ENCODE results near the gene ARHGAP6. TPM values are rescaled to one million over a fixed set of nuclear protein-coding genes. Genes with fewer than 3 reads are reported as not detected.

ARHGAP6 gene
- total RNA-seq, 6 donors from 2014 or later, result 14.4 to 40.9 (median 18.0) TPM

DNA sequence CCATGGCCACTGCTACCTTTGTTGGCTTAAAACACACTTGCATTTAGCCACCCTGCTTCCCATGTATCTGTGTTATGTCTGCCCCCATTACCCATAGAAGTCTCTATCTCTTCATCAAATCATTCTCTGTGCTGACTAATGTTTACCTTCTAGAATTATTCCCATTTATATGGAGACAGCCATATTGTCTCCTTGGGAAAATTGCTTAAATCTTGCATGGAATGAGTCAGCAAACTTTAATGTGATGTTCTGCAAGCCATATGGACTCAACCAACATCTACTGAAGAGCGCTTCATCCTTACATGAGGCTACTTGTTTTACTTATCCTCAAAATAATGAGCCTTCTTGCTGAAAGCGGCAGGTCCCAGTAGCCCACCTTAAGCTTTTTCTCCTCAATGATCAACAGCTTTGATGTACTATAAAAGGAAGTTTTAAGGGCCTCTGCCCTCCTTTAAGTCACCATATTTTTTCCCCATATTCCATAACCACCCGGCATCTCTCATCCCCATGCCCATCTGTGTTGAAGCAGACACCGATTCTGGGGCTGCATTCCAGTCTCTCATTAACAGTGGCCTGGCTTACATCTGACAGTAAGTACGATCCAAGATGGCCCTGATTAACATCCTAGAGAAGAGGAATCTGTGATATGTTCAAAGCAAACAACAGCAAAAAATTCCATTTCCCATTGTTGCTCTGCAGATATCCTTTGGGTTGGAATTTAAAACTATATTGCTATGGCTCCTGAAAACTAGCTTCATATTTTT lies 130.4 kb downstream of the ARHGAP6 start:
- no peak for DNase-seq
- no peaks in the 10 kb centered on the region for H3K4me1 ChIP-seq
- H3K9me3 ChIP-seq, result no peaks in the 10 kb centered on the region
- no peak overlapping the region for H3K4me3 ChIP-seq
- ATAC-seq (ENCODE audit: low FRiP score in 2 of 2), result no peak
- TF ChIP-seq, protein P1, sequence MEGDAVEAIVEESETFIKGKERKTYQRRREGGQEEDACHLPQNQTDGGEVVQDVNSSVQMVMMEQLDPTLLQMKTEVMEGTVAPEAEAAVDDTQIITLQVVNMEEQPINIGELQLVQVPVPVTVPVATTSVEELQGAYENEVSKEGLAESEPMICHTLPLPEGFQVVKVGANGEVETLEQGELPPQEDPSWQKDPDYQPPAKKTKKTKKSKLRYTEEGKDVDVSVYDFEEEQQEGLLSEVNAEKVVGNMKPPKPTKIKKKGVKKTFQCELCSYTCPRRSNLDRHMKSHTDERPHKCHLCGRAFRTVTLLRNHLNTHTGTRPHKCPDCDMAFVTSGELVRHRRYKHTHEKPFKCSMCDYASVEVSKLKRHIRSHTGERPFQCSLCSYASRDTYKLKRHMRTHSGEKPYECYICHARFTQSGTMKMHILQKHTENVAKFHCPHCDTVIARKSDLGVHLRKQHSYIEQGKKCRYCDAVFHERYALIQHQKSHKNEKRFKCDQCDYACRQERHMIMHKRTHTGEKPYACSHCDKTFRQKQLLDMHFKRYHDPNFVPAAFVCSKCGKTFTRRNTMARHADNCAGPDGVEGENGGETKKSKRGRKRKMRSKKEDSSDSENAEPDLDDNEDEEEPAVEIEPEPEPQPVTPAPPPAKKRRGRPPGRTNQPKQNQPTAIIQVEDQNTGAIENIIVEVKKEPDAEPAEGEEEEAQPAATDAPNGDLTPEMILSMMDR (IDR thresholded peaks at IDR 0.05), result no peak
- TF ChIP-seq EP300 (IDR thresholded peaks at IDR 0.05), result no peak
- TF ChIP-seq POLR2A (IDR thresholded peaks at IDR 0.05), result no peak
- no peak for TF ChIP-seq POLR2AphosphoS5 (IDR thresholded peaks at IDR 0.05)
- H3K27me3 ChIP-seq, result no peaks in the 10 kb centered on the region
- H3K27ac ChIP-seq, result no peak overlapping the region
- no peaks in the 10 kb centered on the region for H3K36me3 ChIP-seq
- WGBS, 2 donors, result 76 to 86% methylated on average over 5 of the region's 5 CpGs

DNA sequence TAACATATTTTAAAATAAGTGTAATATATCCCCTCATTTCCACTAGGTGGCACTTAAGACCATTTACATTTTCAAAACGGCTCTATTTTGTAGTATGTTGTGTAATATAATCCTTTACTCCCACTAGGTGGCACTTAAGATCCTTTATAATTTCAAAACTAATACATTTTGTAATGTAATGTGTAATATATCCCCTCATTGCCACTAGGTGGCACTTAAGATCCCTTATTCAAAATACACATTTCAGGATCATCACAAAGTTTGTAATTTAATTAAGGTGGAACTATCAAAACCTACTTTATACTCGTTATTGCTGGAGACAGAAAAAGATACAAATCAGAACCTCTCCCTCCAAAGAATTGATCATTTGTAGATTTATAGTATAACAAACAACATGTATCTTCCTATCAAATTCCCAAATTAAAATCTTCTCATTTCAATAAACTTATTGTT lies 132.5 kb downstream of the ARHGAP6 start:
- H3K36me3 ChIP-seq, result no peaks in the 10 kb centered on the region
- H3K9me3 ChIP-seq, result no peaks in the 10 kb centered on the region
- no peak overlapping the region for H3K4me3 ChIP-seq
- TF ChIP-seq POLR2AphosphoS5 (IDR thresholded peaks at IDR 0.05), result no peak
- TF ChIP-seq, protein P1 (IDR thresholded peaks at IDR 0.05), result peak; percentile 69 to 95 (median 88)
- no peak overlapping the region for H3K27ac ChIP-seq
- no peak for DNase-seq
- no peaks in the 10 kb centered on the region for H3K4me1 ChIP-seq
- WGBS, 2 donors, result 0 to 3% methylated on average over 2 of the region's 2 CpGs
- no peaks in the 10 kb centered on the region for H3K27me3 ChIP-seq
- peak; percentile 86 to 92 for ATAC-seq (ENCODE audit: low FRiP score in 2 of 2)

DNA sequence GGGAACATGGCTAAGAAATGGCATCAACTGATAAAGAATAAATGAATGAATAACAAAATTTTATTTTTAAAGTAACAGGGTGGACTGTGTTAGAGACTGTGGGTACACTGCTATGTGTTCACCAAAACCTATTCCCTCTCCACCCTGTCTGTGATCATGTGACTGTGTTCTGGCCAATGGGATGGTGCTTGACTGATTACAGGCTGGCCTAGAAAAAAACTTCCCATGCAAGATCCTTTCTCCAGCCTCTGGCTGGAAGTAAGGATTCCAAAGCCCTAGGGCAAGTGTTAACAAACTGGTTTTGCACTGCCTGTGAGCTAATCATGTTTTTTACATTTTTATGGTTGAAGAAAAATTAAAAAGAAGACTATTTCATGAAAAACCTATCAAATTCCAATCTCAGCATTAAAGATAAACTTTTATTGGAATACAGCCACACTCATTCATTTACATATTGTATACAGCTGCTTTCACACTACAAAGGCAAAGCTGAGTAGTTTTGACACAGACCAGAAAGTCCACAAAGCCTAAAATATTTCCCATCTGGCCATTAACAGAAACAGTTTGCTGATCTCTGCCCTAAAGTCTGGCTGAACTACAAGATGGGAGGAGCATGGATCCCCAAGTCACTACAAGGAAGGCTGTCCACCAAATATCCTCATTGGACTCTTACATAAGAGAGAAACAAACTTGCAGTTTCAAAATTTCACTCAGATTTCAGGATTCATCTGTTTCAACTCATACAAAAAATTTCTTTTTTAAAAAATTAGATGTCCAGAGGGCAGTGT lies 133.2 kb downstream of the ARHGAP6 start:
- ATAC-seq (ENCODE audit: low FRiP score in 2 of 2), result no peak
- Histone ChIP-seq H3K27me3 (no peaks in the 10 kb centered on the region), H3K36me3 (no peaks in the 10 kb centered on the region), H3K4me1 (no peaks in the 10 kb centered on the region), H3K4me3 (no peak overlapping the region), H3K9me3 (no peaks in the 10 kb centered on the region), H3K27ac (no peak overlapping the region)
- TF ChIP-seq, protein P1 (IDR thresholded peaks at IDR 0.05), result no peak
- TF ChIP-seq POLR2AphosphoS5 (IDR thresholded peaks at IDR 0.05) (no peak), EP300 (IDR thresholded peaks at IDR 0.05) (no peak), POLR2A (IDR thresholded peaks at IDR 0.05) (no peak)
- no peak for DNase-seq

DNA sequence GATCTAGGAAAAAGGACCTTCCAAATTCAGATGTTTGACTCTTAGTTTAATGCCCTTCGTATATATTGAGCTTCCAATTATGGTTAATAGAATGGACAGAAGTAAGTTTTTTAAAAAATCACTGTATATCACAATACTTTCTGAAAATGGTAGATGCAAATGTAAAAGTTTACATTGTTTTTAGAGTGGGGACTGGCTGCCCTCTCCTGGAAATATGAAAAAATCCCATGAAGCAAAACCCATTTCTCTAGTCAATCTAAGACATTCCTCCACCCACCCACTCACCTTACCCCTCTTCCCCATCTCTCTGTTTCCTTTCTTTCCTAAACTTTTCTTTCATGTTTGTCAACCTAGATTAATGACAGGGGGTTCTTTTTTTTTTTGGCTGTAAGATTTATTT lies 134.5 kb downstream of the ARHGAP6 start:
- WGBS, 2 donors, result 39 to 69% methylated on average over 1 of the region's 1 CpG
- DNase-seq (no peak), ATAC-seq (ENCODE audit: low FRiP score in 2 of 2) (no peak)
- TF ChIP-seq, protein P1 (IDR thresholded peaks at IDR 0.05), result peak in 1 of 6 experiments; percentile 11
- no peak for TF ChIP-seq POLR2AphosphoS5 (IDR thresholded peaks at IDR 0.05)
- Histone ChIP-seq H3K27ac (no peak overlapping the region), H3K27me3 (no peaks in the 10 kb centered on the region), H3K9me3 (no peaks in the 10 kb centered on the region), H3K4me1 (no peaks in the 10 kb centered on the region), H3K36me3 (no peaks in the 10 kb centered on the region), H3K4me3 (no peak overlapping the region)

All from upper lobe of left lung (tissue), 6 donors.